GM13977 (cell line): Measurements from ENCODE around the gene DNAJA2.
A peak's percentile ranks its signal among the peaks of the same experiment; 100 is the strongest.

Experiments used
- DNase-seq: peaks from one replicate; pipeline ENCODE4 v3.0.0; 2012; ENCODE audit warnings: low spot score
- in situ Hi-C: fragments of 300-500 bp; cut with MboI; formaldehyde crosslinking; loops from one replicate; pipeline ENCODE4 v1.12.0; 2022; ENCODE audit warnings: low sequenced_read_pairs, low pct_unique_long_range_greater_than_20kb, mixed read lengths, inconsistent platforms; ENCODE audit not compliant: unreplicated experiment
- TF ChIP-seq, protein P1 (sequence below): IDR thresholded peaks from 2 replicates; pipeline ENCODE4 v1.5.1; 2012; ENCODE audit warnings: mild to moderate bottlenecking, control low read depth; ENCODE audit not compliant: insufficient read depth; ENCODE audit errors: extremely low read depth, missing control alignments

The DNAJA2 gene

GRCh38 chr16:46976550-46976949 is 3.1 kb upstream of the DNAJA2 start:
- no peak for DNase-seq
- in situ Hi-C loops = no loop called here
- TF ChIP-seq, protein P1, sequence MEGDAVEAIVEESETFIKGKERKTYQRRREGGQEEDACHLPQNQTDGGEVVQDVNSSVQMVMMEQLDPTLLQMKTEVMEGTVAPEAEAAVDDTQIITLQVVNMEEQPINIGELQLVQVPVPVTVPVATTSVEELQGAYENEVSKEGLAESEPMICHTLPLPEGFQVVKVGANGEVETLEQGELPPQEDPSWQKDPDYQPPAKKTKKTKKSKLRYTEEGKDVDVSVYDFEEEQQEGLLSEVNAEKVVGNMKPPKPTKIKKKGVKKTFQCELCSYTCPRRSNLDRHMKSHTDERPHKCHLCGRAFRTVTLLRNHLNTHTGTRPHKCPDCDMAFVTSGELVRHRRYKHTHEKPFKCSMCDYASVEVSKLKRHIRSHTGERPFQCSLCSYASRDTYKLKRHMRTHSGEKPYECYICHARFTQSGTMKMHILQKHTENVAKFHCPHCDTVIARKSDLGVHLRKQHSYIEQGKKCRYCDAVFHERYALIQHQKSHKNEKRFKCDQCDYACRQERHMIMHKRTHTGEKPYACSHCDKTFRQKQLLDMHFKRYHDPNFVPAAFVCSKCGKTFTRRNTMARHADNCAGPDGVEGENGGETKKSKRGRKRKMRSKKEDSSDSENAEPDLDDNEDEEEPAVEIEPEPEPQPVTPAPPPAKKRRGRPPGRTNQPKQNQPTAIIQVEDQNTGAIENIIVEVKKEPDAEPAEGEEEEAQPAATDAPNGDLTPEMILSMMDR = no peak

- in situ Hi-C loops = no loop called here
- TF ChIP-seq, protein P1 = no peak
- DNase-seq = no peak
Measured at GRCh38 chr16:46975908-46976470, 2.5 kb upstream of the DNAJA2 start.

DNA sequence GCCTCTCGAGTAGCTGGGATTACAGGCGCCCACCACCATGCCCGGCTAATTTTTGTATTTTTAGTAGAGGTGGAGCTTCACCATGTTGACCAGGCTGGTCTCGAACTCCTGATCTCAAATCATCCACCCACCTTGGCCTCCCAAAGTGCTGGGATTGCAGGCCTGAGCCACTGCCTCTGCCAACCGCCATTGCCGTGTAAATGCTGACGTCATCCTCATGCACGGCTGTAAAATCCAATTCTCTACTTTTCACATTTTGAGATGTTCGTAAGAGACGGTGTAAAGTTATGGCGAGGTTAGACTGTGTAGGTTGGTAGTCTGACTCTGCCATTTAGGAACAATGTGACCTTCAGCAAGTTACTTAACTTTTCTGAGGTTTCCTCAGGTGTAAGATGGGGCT is 1.7 kb upstream of the DNAJA2 start:
- TF ChIP-seq, protein P1 = no peak
- in situ Hi-C loops = no loop called here

GRCh38 chr16:46974352-46974751 is 878 bp upstream of the DNAJA2 start:
- DNase-seq = peak; percentile 66
- in situ Hi-C loops = no loop called here
- TF ChIP-seq, protein P1 = no peak

More for the DNA sequence above, 1.7 kb upstream of the DNAJA2 start:
- no peak for DNase-seq

- in situ Hi-C loops = no loop called here
- TF ChIP-seq, protein P1 = no peak
Measured at GRCh38 chr16:46973996-46974324, 486 bp upstream of the DNAJA2 start.

DNA sequence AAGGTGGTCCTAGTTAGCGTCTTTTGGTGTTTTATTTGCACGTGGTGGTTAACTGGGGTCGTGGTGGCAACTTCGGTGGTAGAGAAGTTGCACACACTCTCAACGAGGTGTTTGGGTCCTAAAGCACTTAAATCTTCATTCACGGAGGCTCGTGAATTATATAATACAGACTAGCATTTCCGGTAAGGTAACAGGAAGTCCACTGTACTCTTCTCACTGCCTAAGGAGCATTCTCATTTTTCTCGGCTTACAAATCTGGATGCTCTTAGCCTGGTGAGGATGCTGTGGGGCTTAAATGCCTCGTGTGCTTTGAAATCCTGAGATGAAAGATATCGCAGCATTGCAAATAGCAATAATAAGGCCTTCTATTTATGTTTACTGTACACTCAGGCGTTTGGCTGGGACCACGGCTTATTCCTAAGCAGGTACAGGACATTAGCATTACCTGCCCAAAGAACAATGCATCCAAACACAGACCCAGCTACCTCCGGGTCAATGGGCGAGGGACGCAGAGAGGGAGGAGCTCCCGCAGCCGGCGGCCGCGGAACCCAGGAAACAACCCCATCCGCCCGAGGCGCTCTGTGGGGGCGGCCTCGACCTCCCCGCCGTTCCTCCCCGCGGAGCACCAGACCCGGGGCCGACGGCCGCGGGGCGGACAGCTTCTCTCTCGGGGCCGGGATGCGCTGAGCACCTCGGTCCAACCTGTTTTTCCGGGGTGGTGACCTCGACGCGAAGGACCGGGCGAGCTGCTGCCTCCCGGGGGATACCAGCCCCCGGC is 856 bp downstream of the DNAJA2 start:
- DNase-seq = peak; percentile 72
- in situ Hi-C loops = no loop called here
- TF ChIP-seq, protein P1 = no peak

More at GRCh38 chr16:46973996-46974324, 486 bp upstream of the DNAJA2 start:
- no peak for DNase-seq
